Endothelial cell of umbilical vein (primary cell): ENCODE results near the gene PAX9. TPM values are rescaled to one million over a fixed set of nuclear protein-coding genes. Genes with fewer than 3 reads are reported as not detected.

Source experiments
- BruUV-seq: library from RNA; stranded (reverse); fragments of 400-500 nt; replicated peaks from 2 replicates; lab custom pipeline; 2021; lab: Mats Ljungman, UMichigan
- CTCF ChIA-PET: fragments of 300-600, 350-600 bp; sonication (Branson Sonifier 250); formaldehyde crosslinking; loops from one replicate; lab custom pipeline; 2021; ENCODE audit warnings: antibody characterized with exemption, inconsistent platforms; lab: Charles Lee
- POLR2A ChIA-PET: fragments of 300-600, 350-600 bp; sonication (Branson Sonifier 250); formaldehyde crosslinking; loops from one replicate; lab custom pipeline; 2021; ENCODE audit warnings: antibody characterized with exemption, inconsistent platforms; lab: Charles Lee
- DNase-seq: peaks from one replicate; pipeline ENCODE4 v3.0.0-alpha.2; 2011; ENCODE audit warnings: low read depth, low spot score
- FAIRE-seq: peaks from 2 replicates; lab custom pipeline; 2011; peaks lifted over from hg19 to GRCh38; lab: Jason Lieb, UNC
- H2AFZ ChIP-seq: 2 replicates; pipeline ENCODE4 v1.6.0; 2012; ENCODE audit warnings: low read depth, low read length, control low read depth, inconsistent platforms
- H3K27ac ChIP-seq: 2 replicates; pipeline ENCODE4 v1.5.1; 2011; ENCODE audit warnings: low read depth, mild to moderate bottlenecking, control low read depth, low read length, moderate library complexity; ENCODE audit not compliant: insufficient read depth
- H3K27me3 ChIP-seq, 2 experiments: 2 replicates each; pipeline versions ENCODE4 v1.6.0 to v1.6.1; 2011; ENCODE audit warnings: low read length in 2 of 2, mixed read lengths in 1 of 2; ENCODE audit not compliant: control insufficient read depth in 2 of 2, insufficient read depth in 2 of 2
- H3K36me3 ChIP-seq, 2 experiments: 2 replicates in 1 of 2; 3 replicates in 1 of 2; pipeline ENCODE4 v1.5.1; 2011; ENCODE audit warnings: low read length in 2 of 2, mild to moderate bottlenecking in 1 of 2, moderate library complexity in 1 of 2; ENCODE audit not compliant: control insufficient read depth in 2 of 2, insufficient read depth in 2 of 2; ENCODE audit errors: extremely low read depth in 1 of 2
- H3K4me1 ChIP-seq: 3 replicates; pipeline ENCODE4 v1.5.1; 2011; ENCODE audit warnings: mild to moderate bottlenecking, low read length; ENCODE audit not compliant: control insufficient read depth, insufficient read depth; ENCODE audit errors: extremely low read depth
- H3K4me2 ChIP-seq: 2 replicates; pipeline ENCODE4 v1.6.1; 2011; ENCODE audit warnings: low read length, control low read depth, mixed read lengths; ENCODE audit not compliant: insufficient read depth
- H3K4me3 ChIP-seq, 3 experiments: fragments of 200-600 bp in 1 of 3; sonication (generic), shearing (Covaris generic) in 1 of 3; replicated peaks in 1 of 3; 2 replicates each; pipeline ENCODE4 v1.5.1; 2011 to 2016; ENCODE audit warnings: control low read depth in 3 of 3, low read length in 3 of 3, mild to moderate bottlenecking in 2 of 3, inconsistent platforms in 1 of 3, low read depth in 1 of 3, moderate library complexity in 1 of 3; ENCODE audit not compliant: insufficient read depth in 1 of 3
- H3K79me2 ChIP-seq: 2 replicates; pipeline ENCODE4 v1.6.0; 2012; ENCODE audit warnings: low read length, inconsistent platforms; ENCODE audit not compliant: control insufficient read depth, insufficient read depth
- H3K9ac ChIP-seq: replicated peaks from 2 replicates; pipeline ENCODE3; 2011; ENCODE audit warnings: low read length, control low read depth; ENCODE audit not compliant: insufficient read depth; ENCODE audit errors: extremely low read depth
- H3K9me1 ChIP-seq: replicated peaks from 3 replicates; pipeline ENCODE4 v1.6.0; 2011; ENCODE audit warnings: mild to moderate bottlenecking, low read length; ENCODE audit not compliant: control insufficient read depth, insufficient read depth; ENCODE audit errors: extremely low read depth
- H3K9me3 ChIP-seq: replicated peaks from 2 replicates; pipeline ENCODE4 v1.5.1; 2012; ENCODE audit warnings: low read length, inconsistent platforms; ENCODE audit not compliant: control insufficient read depth, insufficient read depth
- H4K20me1 ChIP-seq: replicated peaks from 2 replicates; pipeline ENCODE3; 2011; ENCODE audit warnings: mild to moderate bottlenecking, low read length; ENCODE audit not compliant: control insufficient read depth, insufficient read depth; ENCODE audit errors: extremely low read depth
- EZH2 ChIP-seq: IDR thresholded peaks from 2 replicates; pipeline ENCODE4 v1.6.1; 2012; ENCODE audit warnings: borderline replicate concordance, low read depth, mild to moderate bottlenecking, moderate library complexity, low read length, inconsistent platforms; ENCODE audit not compliant: severe bottlenecking
- FOS ChIP-seq: IDR thresholded peaks from 2 replicates; pipeline ENCODE4 v1.6.1; 2011; ENCODE audit warnings: mild to moderate bottlenecking, low read length, moderate library complexity, borderline replicate concordance; ENCODE audit not compliant: insufficient read depth
- GATA2 ChIP-seq: IDR thresholded peaks from 2 replicates; pipeline ENCODE4 v1.7.0; 2011; ENCODE audit warnings: low read depth, mild to moderate bottlenecking, moderate library complexity, mixed read lengths, low read length; ENCODE audit not compliant: insufficient read length, insufficient read depth
- JUN ChIP-seq: IDR thresholded peaks from 2 replicates; pipeline ENCODE4 v1.6.1; 2011; ENCODE audit warnings: borderline replicate concordance, low read depth; ENCODE audit not compliant: insufficient read length, insufficient read depth
- MYC ChIP-seq: IDR thresholded peaks from one replicate; pipeline ENCODE4 v1.6.1; 2011; ENCODE audit warnings: mild to moderate bottlenecking, low read depth, low read length
- POLR2A ChIP-seq: IDR thresholded peaks from 2 replicates; pipeline ENCODE4 v1.6.1; 2012; ENCODE audit warnings: low read depth, mild to moderate bottlenecking, control low read depth, low read length
- POLR2AphosphoS5 ChIP-seq: IDR thresholded peaks from 2 replicates; pipeline ENCODE4 v1.6.1; 2012; ENCODE audit warnings: low read depth, mild to moderate bottlenecking, control low read depth, low read length, moderate library complexity; ENCODE audit not compliant: insufficient read depth
- dilution Hi-C: fragments of 300-500 bp; cut with MboI; formaldehyde crosslinking; loops from one replicate; pipeline ENCODE4 v1.15.0; 2019; ENCODE audit warnings: low sequenced_read_pairs; ENCODE audit not compliant: extremely low pct_ligation_motif_present
- intact Hi-C: fragments of 100-400 bp; cut with micrococcal nuclease; formaldehyde crosslinking; loops from one replicate; pipeline ENCODE4 v1.10.0; 2022
- polyA plus RNA-seq, 4 experiments: library from polyadenylated mRNA; depleted of rRNA in 3 of 4; stranded (reverse) in 3 of 4; unstranded in 1 of 4; fragments of >200 nt; gene quantifications; 2 replicates each; pipeline versions ENCODE4 v1.2.1 to v1.2.3, GENCODE V29; 2011 to 2012; ENCODE audit warnings: missing spikeins in 1 of 4
- total RNA-seq: library from RNA; stranded (reverse); gene quantifications from 2 replicates; pipeline ENCODE4 v1.2.3, GENCODE V29; 2021
- TF ChIP-seq, protein P1 (sequence below): IDR thresholded peaks from 2 replicates; pipeline ENCODE4 v1.6.1; 2011; ENCODE audit not compliant: insufficient read depth, insufficient read length
- TF ChIP-seq, protein P2 (sequence below), 2 donors: IDR thresholded peaks; 1 replicate in 1 of 2; 2 replicates in 1 of 2; pipeline ENCODE4 v1.5.1; 2011; ENCODE audit warnings: low read length in 2 of 2, mild to moderate bottlenecking in 2 of 2, moderate library complexity in 2 of 2, control low read depth in 1 of 2, inconsistent platforms in 1 of 2, low read depth in 1 of 2; ENCODE audit not compliant: insufficient read depth in 1 of 2; ENCODE audit errors: extremely low read depth in 1 of 2

PAX9 gene
- total and polyA plus RNA-seq, 2 donors (not counting 3 experiments of a cell fraction or from before 2014, with no cell fraction given): 0.37 to 0.44 TPM

DNA sequence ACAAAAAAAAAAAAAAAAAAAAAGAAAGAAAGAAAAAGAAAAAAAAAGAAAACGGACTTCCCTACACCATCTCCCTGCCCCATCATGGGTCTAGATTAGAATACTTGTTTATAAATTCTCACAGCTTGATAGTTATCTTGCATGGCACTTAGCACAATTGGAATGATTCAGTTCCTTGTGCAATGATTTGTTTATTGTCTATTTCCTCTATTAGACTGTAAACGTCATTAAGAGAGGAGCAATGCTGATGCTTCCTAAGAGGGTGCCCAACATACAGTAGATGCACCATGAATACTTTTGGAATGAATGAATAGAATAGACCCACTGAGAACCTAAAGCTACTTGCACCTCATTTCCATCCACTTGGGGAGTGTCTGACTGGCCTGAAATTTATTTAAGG lies 40.8 kb downstream of the PAX9 start:
- H3K79me2 ChIP-seq: no peaks in the 10 kb centered on the region
- TF ChIP-seq GATA2: no peak
- TF ChIP-seq, protein P1, sequence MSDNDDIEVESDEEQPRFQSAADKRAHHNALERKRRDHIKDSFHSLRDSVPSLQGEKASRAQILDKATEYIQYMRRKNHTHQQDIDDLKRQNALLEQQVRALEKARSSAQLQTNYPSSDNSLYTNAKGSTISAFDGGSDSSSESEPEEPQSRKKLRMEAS: no peak
- TF ChIP-seq, protein P2, sequence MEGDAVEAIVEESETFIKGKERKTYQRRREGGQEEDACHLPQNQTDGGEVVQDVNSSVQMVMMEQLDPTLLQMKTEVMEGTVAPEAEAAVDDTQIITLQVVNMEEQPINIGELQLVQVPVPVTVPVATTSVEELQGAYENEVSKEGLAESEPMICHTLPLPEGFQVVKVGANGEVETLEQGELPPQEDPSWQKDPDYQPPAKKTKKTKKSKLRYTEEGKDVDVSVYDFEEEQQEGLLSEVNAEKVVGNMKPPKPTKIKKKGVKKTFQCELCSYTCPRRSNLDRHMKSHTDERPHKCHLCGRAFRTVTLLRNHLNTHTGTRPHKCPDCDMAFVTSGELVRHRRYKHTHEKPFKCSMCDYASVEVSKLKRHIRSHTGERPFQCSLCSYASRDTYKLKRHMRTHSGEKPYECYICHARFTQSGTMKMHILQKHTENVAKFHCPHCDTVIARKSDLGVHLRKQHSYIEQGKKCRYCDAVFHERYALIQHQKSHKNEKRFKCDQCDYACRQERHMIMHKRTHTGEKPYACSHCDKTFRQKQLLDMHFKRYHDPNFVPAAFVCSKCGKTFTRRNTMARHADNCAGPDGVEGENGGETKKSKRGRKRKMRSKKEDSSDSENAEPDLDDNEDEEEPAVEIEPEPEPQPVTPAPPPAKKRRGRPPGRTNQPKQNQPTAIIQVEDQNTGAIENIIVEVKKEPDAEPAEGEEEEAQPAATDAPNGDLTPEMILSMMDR (IDR thresholded peaks at IDR 0.05; ENCODE audit: extremely low read depth in 1 of 2, insufficient read depth in 1 of 2, low read depth in 1 of 2, low read length in 2 of 2): no peak
- no peak for TF ChIP-seq POLR2AphosphoS5
- TF ChIP-seq EZH2: no peak
- no peak for TF ChIP-seq FOS
- no peak for TF ChIP-seq MYC
- TF ChIP-seq JUN: no peak
- no peak for TF ChIP-seq POLR2A
- no peaks in the 10 kb centered on the region for H3K27me3 ChIP-seq
- dilution Hi-C loops: no loop called here
- H3K9ac ChIP-seq: no peak overlapping the region
- no peak for DNase-seq
- no TSS peak for BruUV-seq
- ChIA-PET CTCF (interaction anchor here (1.0 kb wide), 1 partner anchor 30 kb away, joined by 3 read pairs; no protein-coding TSS in a partner anchor), POLR2A (no interaction called here)
- no peaks in the 10 kb centered on the region for H3K36me3 ChIP-seq
- no peak overlapping the region for H2AFZ ChIP-seq
- H3K9me1 ChIP-seq: no peaks in the 10 kb centered on the region
- H3K4me2 ChIP-seq: no peak overlapping the region
- no peaks in the 10 kb centered on the region for H4K20me1 ChIP-seq
- intact Hi-C loops: no loop called here
- H3K9me3 ChIP-seq: no peaks in the 10 kb centered on the region
- H3K27ac ChIP-seq: no peak overlapping the region
- H3K4me3 ChIP-seq: no peak overlapping the region
- no peak for FAIRE-seq
- H3K4me1 ChIP-seq: no peaks in the 10 kb centered on the region
